KMS-11 (cell line): ENCODE results near the gene IGFBP6.

ENCODE experiments used
- H2AFZ ChIP-seq: fragments of 200-600 bp; sonication (generic); 2 replicates; pipeline ENCODE4 v1.6.1; 2016; ENCODE audit warnings: antibody characterized with exemption, mixed run types, low read depth
- H3K27ac ChIP-seq: fragments of 200-600 bp; sonication (generic); 2 replicates; pipeline ENCODE4 v1.6.1; 2016; ENCODE audit warnings: mild to moderate bottlenecking, mixed run types
- H3K27me3 ChIP-seq: fragments of 200-600 bp; sonication (generic); 2 replicates; pipeline ENCODE4 v1.6.1; 2017; ENCODE audit warnings: mild to moderate bottlenecking, low read depth, mixed run types, moderate library complexity; ENCODE audit not compliant: insufficient read depth
- H3K36me3 ChIP-seq: fragments of 200-600 bp; sonication (generic); 2 replicates; pipeline ENCODE4 v1.6.1; 2017; ENCODE audit warnings: mild to moderate bottlenecking, mixed run types; ENCODE audit not compliant: insufficient read depth
- H3K4me1 ChIP-seq: fragments of 200-600 bp; sonication (generic); 2 replicates; pipeline ENCODE4 v1.6.1; 2016; ENCODE audit warnings: mild to moderate bottlenecking, low read depth, mixed run types; ENCODE audit not compliant: poor library complexity, severe bottlenecking
- H3K4me2 ChIP-seq: fragments of 200-600 bp; sonication (generic); 2 replicates; pipeline ENCODE4 v1.7.0; 2016; ENCODE audit warnings: mild to moderate bottlenecking, mixed run types
- H3K4me3 ChIP-seq: fragments of 200-600 bp; sonication (generic); IDR thresholded peaks from 2 replicates; pipeline ENCODE4 v1.6.1; 2017; ENCODE audit warnings: low read depth, low read length, mixed read lengths; ENCODE audit not compliant: insufficient read depth
- H3K79me2 ChIP-seq: fragments of 200-600 bp; sonication (generic); 2 replicates; pipeline ENCODE4 v1.6.1; 2016; ENCODE audit warnings: low read depth, mixed run types; ENCODE audit not compliant: insufficient read depth
- H3K9ac ChIP-seq: fragments of 200-600 bp; sonication (generic); 2 replicates; pipeline ENCODE4 v1.6.1; 2016; ENCODE audit warnings: mild to moderate bottlenecking, mixed run types
- H4K20me1 ChIP-seq: fragments of 200-600 bp; sonication (generic); 2 replicates; pipeline ENCODE4 v1.6.1; 2016; ENCODE audit warnings: mild to moderate bottlenecking, mixed run types; ENCODE audit not compliant: insufficient read depth
- TF ChIP-seq, protein P1 (sequence below): fragments of 200-600 bp; sonication (generic); conservative IDR thresholded peaks from 2 replicates; pipeline ENCODE4 v1.6.1; 2017; ENCODE audit warnings: low read depth, mild to moderate bottlenecking, antibody characterized with exemption, low read length, moderate library complexity, mixed read lengths

IGFBP6 gene

DNA sequence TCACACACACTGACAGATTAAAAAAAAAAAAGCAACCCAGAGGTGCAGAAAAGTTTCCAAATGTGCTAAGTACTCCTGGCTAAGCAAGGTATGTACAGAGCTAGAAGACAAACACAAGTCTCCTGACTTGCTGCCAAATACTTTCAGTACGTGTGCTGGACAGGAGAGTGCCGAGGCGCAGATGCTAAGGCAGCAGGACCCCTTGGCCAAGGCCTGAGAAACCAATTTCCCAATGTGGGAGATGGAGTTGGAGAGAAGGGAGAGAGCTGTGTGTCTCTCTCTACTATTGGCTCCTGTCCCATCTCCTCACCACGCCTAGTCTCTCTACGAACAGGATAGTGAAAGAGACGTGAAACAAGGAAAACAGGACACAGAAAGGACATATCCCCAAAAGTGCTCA, 23.6 kb upstream of the IGFBP6 start:
- TF ChIP-seq, protein P1, sequence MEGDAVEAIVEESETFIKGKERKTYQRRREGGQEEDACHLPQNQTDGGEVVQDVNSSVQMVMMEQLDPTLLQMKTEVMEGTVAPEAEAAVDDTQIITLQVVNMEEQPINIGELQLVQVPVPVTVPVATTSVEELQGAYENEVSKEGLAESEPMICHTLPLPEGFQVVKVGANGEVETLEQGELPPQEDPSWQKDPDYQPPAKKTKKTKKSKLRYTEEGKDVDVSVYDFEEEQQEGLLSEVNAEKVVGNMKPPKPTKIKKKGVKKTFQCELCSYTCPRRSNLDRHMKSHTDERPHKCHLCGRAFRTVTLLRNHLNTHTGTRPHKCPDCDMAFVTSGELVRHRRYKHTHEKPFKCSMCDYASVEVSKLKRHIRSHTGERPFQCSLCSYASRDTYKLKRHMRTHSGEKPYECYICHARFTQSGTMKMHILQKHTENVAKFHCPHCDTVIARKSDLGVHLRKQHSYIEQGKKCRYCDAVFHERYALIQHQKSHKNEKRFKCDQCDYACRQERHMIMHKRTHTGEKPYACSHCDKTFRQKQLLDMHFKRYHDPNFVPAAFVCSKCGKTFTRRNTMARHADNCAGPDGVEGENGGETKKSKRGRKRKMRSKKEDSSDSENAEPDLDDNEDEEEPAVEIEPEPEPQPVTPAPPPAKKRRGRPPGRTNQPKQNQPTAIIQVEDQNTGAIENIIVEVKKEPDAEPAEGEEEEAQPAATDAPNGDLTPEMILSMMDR: no peak
- peaks cover 9% of the 10 kb centered on the region for H3K4me1 ChIP-seq
- peaks cover 7% of the 10 kb centered on the region; the same call in 1 of the 2 replicates for H3K36me3 ChIP-seq
- no peaks in the 10 kb centered on the region for H4K20me1 ChIP-seq
- peaks cover 9% of the 10 kb centered on the region; the same call in 1 of the 2 replicates for H3K79me2 ChIP-seq
- H3K4me3 ChIP-seq: no peak overlapping the region
- H3K27ac ChIP-seq: no peak overlapping the region
- no peak overlapping the region for H3K9ac ChIP-seq
- H2AFZ ChIP-seq: no peak overlapping the region
- no peak overlapping the region for H3K4me2 ChIP-seq
- no peaks in the 10 kb centered on the region for H3K27me3 ChIP-seq

DNA sequence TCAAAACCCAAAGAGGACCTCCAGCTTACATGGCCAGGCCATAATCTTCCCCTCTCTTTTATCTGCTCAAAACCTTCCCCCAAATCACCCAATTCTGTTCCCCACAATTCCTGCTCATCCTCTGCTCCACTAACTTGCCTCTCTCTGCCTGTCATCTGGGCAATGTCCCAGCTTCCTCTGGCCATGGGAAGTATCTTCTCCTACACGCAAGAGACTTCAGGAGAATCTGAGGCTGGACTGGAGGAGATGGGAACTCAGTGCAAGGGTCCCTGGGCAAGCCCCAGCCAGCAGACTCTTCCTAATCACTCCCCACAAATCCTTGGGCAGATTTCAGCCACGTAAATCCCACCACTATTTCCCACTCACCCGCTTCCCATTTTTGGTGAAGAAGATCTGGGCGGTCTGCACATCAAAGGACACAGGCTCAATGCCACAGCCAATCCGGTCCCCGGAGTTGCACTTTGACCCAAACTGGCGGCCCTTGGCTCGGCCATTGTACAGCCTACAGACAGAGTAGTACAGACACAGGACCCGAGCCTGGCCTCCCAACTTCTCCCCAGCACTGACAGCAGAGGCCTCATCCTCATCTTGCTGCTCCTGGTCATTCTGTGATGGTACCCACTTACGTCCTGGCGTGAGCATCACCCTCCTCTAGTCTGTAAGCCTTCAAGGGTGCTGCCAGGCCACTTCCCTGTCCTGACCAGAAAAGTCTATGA, 23.0 kb upstream of the IGFBP6 start:
- Histone ChIP-seq H3K9ac (no peak overlapping the region), H3K4me1 (peaks cover 9% of the 10 kb centered on the region), H3K4me2 (no peak overlapping the region), H3K36me3 (peaks cover 7% of the 10 kb centered on the region; the same call in 1 of the 2 replicates), H3K79me2 (peaks cover 9% of the 10 kb centered on the region; the same call in 1 of the 2 replicates), H3K27me3 (no peaks in the 10 kb centered on the region), H3K27ac (no peak overlapping the region), H3K4me3 (no peak overlapping the region), H4K20me1 (no peaks in the 10 kb centered on the region), H2AFZ (no peak overlapping the region)
- TF ChIP-seq, protein P1: no peak

DNA sequence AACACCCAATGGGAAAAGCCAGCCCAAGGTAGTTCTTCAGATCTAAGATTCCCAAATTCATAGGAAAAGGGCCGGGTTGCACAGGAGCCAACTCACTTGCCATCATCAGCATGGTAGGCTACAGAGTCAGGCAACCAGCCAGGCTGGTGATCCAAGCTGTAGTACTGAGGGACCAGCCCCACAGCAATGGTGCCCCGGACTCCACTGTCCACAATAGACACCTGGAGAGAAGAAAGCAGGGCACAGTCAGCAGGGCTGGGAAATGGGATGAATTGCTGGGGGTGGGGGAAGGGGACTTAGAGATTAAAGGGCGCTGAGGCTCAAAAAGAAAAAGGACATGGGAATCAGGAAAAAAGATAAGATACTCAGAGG, 22.5 kb upstream of the IGFBP6 start:
- TF ChIP-seq, protein P1: no peak
- H2AFZ ChIP-seq: no peak overlapping the region
- no peak overlapping the region for H3K9ac ChIP-seq
- H3K36me3 ChIP-seq: peaks cover 7% of the 10 kb centered on the region; the same call in 1 of the 2 replicates
- no peak overlapping the region for H3K4me3 ChIP-seq
- H3K27ac ChIP-seq: no peak overlapping the region
- H3K4me1 ChIP-seq: peaks cover 9% of the 10 kb centered on the region
- no peaks in the 10 kb centered on the region for H4K20me1 ChIP-seq
- peaks cover 9% of the 10 kb centered on the region; the same call in 1 of the 2 replicates for H3K79me2 ChIP-seq
- no peaks in the 10 kb centered on the region for H3K27me3 ChIP-seq
- H3K4me2 ChIP-seq: no peak overlapping the region

DNA sequence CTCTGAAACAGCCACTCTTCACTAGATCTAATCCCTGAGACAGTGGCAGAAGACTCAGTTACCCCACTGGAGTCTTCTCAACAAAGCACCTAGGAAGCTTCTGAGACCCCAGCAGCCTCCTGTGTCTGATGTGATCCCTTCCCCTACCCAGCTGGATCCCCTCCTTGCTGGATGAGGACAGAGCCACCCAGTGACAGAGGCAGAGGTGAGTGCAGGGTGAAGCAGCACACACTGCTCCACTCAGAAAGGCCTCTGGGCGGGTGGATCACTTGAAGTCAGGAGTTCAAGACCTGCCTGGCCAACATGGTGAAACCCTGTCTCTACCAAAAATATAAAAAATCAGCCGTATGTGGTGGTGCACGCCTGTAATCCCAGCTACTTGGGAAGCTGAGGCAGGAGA, 21.0 kb upstream of the IGFBP6 start:
- Histone ChIP-seq H3K27ac (no peak overlapping the region), H3K9ac (no peak overlapping the region), H3K4me2 (no peak overlapping the region), H3K79me2 (peaks cover 9% of the 10 kb centered on the region; the same call in 1 of the 2 replicates), H3K27me3 (no peaks in the 10 kb centered on the region), H3K4me1 (peaks cover 9% of the 10 kb centered on the region), H2AFZ (no peak overlapping the region), H3K36me3 (peaks cover 7% of the 10 kb centered on the region; the same call in 1 of the 2 replicates), H4K20me1 (no peaks in the 10 kb centered on the region), H3K4me3 (no peak overlapping the region)
- TF ChIP-seq, protein P1: no peak
